Natural killer cell (primary cell): ENCODE results near the gene KDM4C. TPM values are rescaled to one million over a fixed set of nuclear protein-coding genes. Genes with fewer than 3 reads are reported as not detected.
A peak's percentile ranks its signal among the peaks of the same experiment; 100 is the strongest.

Experiments
- ATAC-seq, 3 donors: fragments of 150-1000 bp in 2 of 3; fragments of 200-7000 bp in 1 of 3; cut with Tn5 transposase; 1 replicate in 1 of 3; 2 replicates in 2 of 3; pipeline ENCODE4 v1.10.0; 2021; ENCODE audit warnings: mild to moderate bottlenecking in 2 of 3, moderate library complexity in 2 of 3
- DNase-seq, 2 donors: peaks; one replicate each; pipeline versions ENCODE4 v3.0.0 to v3.0.0-alpha.2; 2013 to 2021; ENCODE audit warnings: mixed read lengths in 1 of 2
- H3K27ac ChIP-seq: one replicate; pipeline ENCODE4 v1.5.1; 2013; ENCODE audit warnings: mild to moderate bottlenecking, low read length
- H3K27me3 ChIP-seq: one replicate; pipeline ENCODE4 v1.6.1; 2013; ENCODE audit warnings: low read length; ENCODE audit not compliant: control insufficient read depth, insufficient read depth
- H3K36me3 ChIP-seq: one replicate; pipeline ENCODE4 v1.6.1; 2013; ENCODE audit warnings: low read length; ENCODE audit not compliant: control insufficient read depth, insufficient read depth
- H3K4me1 ChIP-seq: one replicate; pipeline ENCODE4 v1.6.1; 2013; ENCODE audit warnings: low read length; ENCODE audit not compliant: control insufficient read depth, insufficient read depth
- H3K4me3 ChIP-seq: one replicate; pipeline ENCODE4 v1.5.1; 2013; ENCODE audit warnings: low read length
- H3K9me3 ChIP-seq: one replicate; pipeline ENCODE4 v1.6.1; 2013; ENCODE audit warnings: low read length; ENCODE audit not compliant: control insufficient read depth, insufficient read depth
- H3K27ac Mint-ChIP-seq, 2 donors: one replicate each; pipeline ENCODE4 v1.8.0; 2022; ENCODE audit warnings: mild to moderate bottlenecking in 2 of 2, mixed read lengths in 2 of 2, moderate library complexity in 1 of 2
- H3K27me3 Mint-ChIP-seq, 2 donors: one replicate each; pipeline ENCODE4 v1.8.0; 2022; ENCODE audit warnings: low read depth in 2 of 2, mixed read lengths in 2 of 2
- H3K36me3 Mint-ChIP-seq: one replicate; pipeline ENCODE4 v1.8.0; 2022; ENCODE audit warnings: mixed read lengths
- H3K4me1 Mint-ChIP-seq, 2 donors: one replicate each; pipeline ENCODE4 v1.8.0; 2022; ENCODE audit warnings: mixed read lengths in 2 of 2
- H3K4me3 Mint-ChIP-seq: one replicate; pipeline ENCODE4 v1.8.0; 2022; ENCODE audit warnings: mild to moderate bottlenecking, moderate library complexity, mixed read lengths
- H3K9me3 Mint-ChIP-seq, 2 donors: one replicate each; pipeline ENCODE4 v1.8.0; 2022; ENCODE audit warnings: mixed read lengths in 2 of 2
- WGBS: methylation state at CpG from one replicate; pipeline ENCODE4 v1.1.7; 2013; ENCODE audit warnings: missing lambda C conversion rate; ENCODE audit not compliant: insufficient coverage; 5-methylcytosine and 5-hydroxymethylcytosine counted together
- intact Hi-C: fragments of 100-400 bp; cut with micrococcal nuclease; formaldehyde crosslinking; loops from one replicate; pipeline ENCODE4 v1.14.2; 2022
- total RNA-seq, 4 donors: library from RNA; stranded (reverse); fragments of 120-200 nt in 1 of 4; gene quantifications; one replicate each; pipeline versions ENCODE4 v1.2.3 to v1.2.4, GENCODE V29; 2013 to 2022
- TF ChIP-seq, protein P1 (sequence below): fragments of 200-600 bp; IDR thresholded peaks from one replicate; pipeline ENCODE4 v1.8.0; 2022; ENCODE audit warnings: antibody characterized with exemption

Gene KDM4C
- total RNA-seq, 3 donors from 2014 or later (not counting 1 experiment from before 2014, with no cell fraction given) = 115 to 137 (median 116) TPM

DNA sequence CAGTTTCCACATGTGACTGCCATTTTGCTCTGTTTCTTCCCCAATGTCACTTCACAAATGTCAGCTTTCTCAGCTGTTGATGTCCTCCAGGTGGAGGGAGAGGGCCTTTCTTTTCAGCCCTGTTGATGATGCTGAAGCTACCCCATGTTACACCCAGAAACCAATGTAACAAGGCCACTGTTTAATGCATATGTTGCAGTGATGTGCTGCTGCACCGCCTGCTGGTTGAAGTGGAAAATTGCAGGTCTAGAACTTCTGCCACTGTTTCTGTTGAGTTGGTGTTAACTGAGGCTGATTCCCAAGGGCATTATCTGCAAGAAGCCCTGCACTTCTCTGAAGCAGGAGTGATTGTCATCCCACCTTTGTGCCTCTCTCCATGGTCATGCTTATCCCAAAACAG is 428.4 kb downstream of the KDM4C start:
- H3K27ac ChIP-seq = no peak overlapping the region
- no peaks in the 10 kb centered on the region for H3K4me1 ChIP-seq
- Mint-ChIP-seq H3K36me3 (peaks cover 7% of the 10 kb centered on the region), H3K4me3 (no peak overlapping the region), H3K9me3 (peaks cover 0 to 4% of the 10 kb centered on the region in 2 donors), H3K4me1 (no peaks in the 10 kb centered on the region), H3K27ac (no peak overlapping the region), H3K27me3 (no peaks in the 10 kb centered on the region)
- H3K27me3 ChIP-seq = no peaks in the 10 kb centered on the region
- peaks cover 3% of the 10 kb centered on the region for H3K9me3 ChIP-seq
- peak in 1 of 2 donors; percentile 4 for DNase-seq
- TF ChIP-seq, protein P1, sequence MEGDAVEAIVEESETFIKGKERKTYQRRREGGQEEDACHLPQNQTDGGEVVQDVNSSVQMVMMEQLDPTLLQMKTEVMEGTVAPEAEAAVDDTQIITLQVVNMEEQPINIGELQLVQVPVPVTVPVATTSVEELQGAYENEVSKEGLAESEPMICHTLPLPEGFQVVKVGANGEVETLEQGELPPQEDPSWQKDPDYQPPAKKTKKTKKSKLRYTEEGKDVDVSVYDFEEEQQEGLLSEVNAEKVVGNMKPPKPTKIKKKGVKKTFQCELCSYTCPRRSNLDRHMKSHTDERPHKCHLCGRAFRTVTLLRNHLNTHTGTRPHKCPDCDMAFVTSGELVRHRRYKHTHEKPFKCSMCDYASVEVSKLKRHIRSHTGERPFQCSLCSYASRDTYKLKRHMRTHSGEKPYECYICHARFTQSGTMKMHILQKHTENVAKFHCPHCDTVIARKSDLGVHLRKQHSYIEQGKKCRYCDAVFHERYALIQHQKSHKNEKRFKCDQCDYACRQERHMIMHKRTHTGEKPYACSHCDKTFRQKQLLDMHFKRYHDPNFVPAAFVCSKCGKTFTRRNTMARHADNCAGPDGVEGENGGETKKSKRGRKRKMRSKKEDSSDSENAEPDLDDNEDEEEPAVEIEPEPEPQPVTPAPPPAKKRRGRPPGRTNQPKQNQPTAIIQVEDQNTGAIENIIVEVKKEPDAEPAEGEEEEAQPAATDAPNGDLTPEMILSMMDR = peak; percentile 24
- peaks cover 2% of the 10 kb centered on the region for H3K36me3 ChIP-seq
- no peak overlapping the region for H3K4me3 ChIP-seq
- ATAC-seq = no peak
- 63% methylated on average over 1 of the region's 1 CpG for WGBS
- intact Hi-C loops = loop anchor here (1.0 kb wide), 1 partner anchor 134 kb away; no protein-coding TSS in a partner anchor

DNA sequence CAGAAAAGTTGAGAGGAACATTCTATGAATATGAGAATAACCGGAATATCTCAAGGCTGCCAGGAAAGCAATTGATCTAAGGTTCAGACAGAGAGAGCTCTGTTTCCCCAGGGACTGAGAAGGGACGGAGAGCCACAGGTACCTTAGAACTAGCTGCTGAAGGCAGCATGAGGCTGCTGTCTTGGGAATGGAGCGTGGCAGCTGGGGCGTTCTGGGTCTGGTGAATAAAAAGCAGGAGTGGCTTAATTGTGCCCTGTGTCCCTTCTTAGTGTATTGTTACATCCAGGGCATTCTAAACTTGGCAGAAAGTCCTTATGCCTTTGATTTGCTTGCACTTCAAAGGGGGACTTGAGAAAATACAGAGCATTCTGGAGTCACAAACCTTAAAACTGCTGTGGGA is 434.5 kb downstream of the KDM4C start:
- Histone ChIP-seq H3K4me1 (no peaks in the 10 kb centered on the region), H3K9me3 (peaks cover 3% of the 10 kb centered on the region), H3K36me3 (no peaks in the 10 kb centered on the region), H3K4me3 (no peak overlapping the region), H3K27me3 (no peaks in the 10 kb centered on the region), H3K27ac (no peak overlapping the region)
- TF ChIP-seq, protein P1 = no peak
- intact Hi-C loops = no loop called here
- no peak for DNase-seq
- ATAC-seq = no peak
- Mint-ChIP-seq H3K9me3 (peaks cover 0 to 4% of the 10 kb centered on the region in 2 donors), H3K27ac (no peak overlapping the region), H3K27me3 (no peaks in the 10 kb centered on the region), H3K36me3 (no peaks in the 10 kb centered on the region), H3K4me1 (no peaks in the 10 kb centered on the region), H3K4me3 (no peak overlapping the region)
- WGBS = 88% methylated on average over 4 of the region's 4 CpGs

DNA sequence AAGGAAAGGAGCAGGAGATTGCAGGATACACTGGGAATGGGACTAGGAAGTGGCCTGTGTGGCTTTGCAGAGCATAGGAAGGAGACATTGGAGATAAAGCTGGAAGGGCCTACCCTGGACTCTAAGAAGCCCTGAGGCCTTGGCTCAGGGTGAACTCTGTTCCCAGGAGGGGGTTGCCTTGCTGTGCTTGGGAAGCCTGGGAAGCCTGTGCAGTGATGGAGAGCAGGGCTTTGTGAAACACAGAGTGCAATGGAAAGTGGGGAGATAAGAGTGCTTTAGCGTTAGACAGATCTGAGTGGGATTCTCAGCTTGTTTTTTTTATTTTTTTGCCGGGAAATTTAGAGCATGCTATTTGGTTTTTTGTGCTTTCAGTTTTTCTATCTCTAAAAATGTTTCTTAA is 437.8 kb downstream of the KDM4C start:
- no peaks in the 10 kb centered on the region for H3K4me1 ChIP-seq
- no peak overlapping the region for H3K27ac ChIP-seq
- intact Hi-C loops = no loop called here
- H3K4me3 Mint-ChIP-seq = no peak overlapping the region
- WGBS = 93% methylated on average over 1 of the region's 2 CpGs
- H3K4me3 ChIP-seq = no peak overlapping the region
- no peak overlapping the region for H3K27ac Mint-ChIP-seq
- TF ChIP-seq, protein P1 = no peak
- H3K27me3 Mint-ChIP-seq = no peaks in the 10 kb centered on the region
- no peaks in the 10 kb centered on the region for H3K36me3 Mint-ChIP-seq
- no peaks in the 10 kb centered on the region for H3K27me3 ChIP-seq
- peaks cover 0 to 4% of the 10 kb centered on the region in 2 donors for H3K9me3 Mint-ChIP-seq
- H3K4me1 Mint-ChIP-seq = no peaks in the 10 kb centered on the region
- ATAC-seq (no peak), DNase-seq (no peak)
- H3K36me3 ChIP-seq = no peaks in the 10 kb centered on the region
- no peaks in the 10 kb centered on the region for H3K9me3 ChIP-seq

DNA sequence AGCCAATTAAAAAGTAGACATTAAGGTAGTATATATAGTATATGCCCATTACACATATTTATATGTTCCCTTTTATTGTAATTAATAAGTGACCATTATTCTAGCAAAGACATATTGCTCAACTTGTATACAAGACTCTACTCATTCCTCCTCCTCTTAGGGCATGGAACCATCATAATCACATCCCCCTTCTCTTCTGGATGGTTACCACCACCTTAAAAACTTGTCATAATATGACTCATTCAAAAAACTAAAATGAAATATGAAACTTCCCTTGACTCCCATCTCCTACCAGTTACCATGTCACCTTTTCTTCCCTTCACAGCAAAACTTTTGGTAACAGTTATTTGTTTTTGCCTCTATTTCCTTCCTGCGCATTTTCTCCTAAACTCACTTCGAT is 438.7 kb downstream of the KDM4C start:
- H3K36me3 ChIP-seq = no peaks in the 10 kb centered on the region
- ATAC-seq = no peak
- intact Hi-C loops = no loop called here

More for the DNA sequence above, 438.7 kb downstream of the KDM4C start:
- Histone ChIP-seq H3K27me3 (no peaks in the 10 kb centered on the region), H3K27ac (no peak overlapping the region), H3K9me3 (no peaks in the 10 kb centered on the region), H3K4me3 (no peak overlapping the region), H3K4me1 (no peaks in the 10 kb centered on the region)
- 96% methylated on average over 2 of the region's 2 CpGs for WGBS
- H3K27me3 Mint-ChIP-seq = no peaks in the 10 kb centered on the region
- H3K4me1 Mint-ChIP-seq = no peaks in the 10 kb centered on the region
- H3K9me3 Mint-ChIP-seq = no peaks in the 10 kb centered on the region
- no peak for DNase-seq
- TF ChIP-seq, protein P1 = no peak
- H3K36me3 Mint-ChIP-seq = no peaks in the 10 kb centered on the region
- no peak overlapping the region for H3K4me3 Mint-ChIP-seq
- H3K27ac Mint-ChIP-seq = no peak overlapping the region
